Measurements from ENCODE around the gene SLC35C1.

DNA sequence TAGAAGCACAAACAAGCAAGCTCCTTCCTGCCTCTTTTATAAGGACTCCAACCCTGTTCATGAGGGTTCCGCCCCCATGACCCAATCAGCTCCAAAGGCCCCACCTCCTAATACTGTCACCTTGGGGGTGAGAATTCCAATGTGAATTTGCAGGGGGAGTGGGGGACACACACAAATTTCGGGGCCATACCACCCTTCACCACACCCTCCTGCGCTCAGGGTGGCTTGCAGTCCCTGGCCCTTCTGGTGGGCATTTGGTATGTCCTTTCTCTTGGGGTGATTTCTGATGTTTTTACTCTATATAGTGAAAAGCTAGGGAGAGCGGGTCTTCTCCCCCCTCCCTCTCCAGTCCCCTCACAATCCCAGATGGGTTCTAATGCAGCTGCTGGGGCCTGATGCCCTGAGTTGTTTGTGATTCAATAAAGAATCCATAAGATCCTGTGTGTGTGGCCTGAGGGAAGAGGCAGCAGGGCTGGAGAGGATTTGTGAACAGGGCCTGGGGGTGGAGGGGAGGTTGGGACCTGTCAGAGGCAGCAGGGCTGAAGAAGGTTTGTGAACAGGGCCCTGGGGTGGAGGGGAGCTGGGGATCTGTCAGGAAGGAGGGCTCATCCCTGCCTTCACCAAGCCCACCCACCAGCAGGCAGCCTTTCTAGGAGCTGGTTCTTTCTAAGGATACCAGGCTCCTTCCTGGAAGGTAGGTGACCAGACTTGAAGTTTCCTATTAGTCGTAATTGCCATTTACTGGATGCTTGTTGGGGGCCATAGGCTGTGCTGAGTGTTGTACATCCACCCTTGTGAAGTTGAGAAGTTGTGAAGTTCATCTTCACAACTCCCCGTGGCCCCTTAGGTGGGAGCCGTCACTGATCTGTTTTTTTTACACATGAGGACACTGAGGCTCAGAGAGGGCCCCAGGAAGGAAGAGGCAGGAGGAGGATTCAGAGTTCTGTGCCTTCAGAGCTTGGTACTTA lies 7.9 kb downstream of the SLC35C1 start:
- TF ChIP-seq ZNF274 (IDR thresholded peaks at IDR 0.05; ENCODE audit: borderline replicate concordance, low read depth, low read length) (no peak), HDAC2 (IDR thresholded peaks at IDR 0.05) (no peak), RBM34 (IDR thresholded peaks at IDR 0.05; ENCODE audit: borderline replicate concordance, insufficient read depth, low read length) (no peak), PML (IDR thresholded peaks at IDR 0.05; ENCODE audit: low read length) (no peak), SREBF2 (CRISPR knock-in tag; IDR thresholded peaks at IDR 0.05) (no peak)
- TF ChIP-seq, protein P1, sequence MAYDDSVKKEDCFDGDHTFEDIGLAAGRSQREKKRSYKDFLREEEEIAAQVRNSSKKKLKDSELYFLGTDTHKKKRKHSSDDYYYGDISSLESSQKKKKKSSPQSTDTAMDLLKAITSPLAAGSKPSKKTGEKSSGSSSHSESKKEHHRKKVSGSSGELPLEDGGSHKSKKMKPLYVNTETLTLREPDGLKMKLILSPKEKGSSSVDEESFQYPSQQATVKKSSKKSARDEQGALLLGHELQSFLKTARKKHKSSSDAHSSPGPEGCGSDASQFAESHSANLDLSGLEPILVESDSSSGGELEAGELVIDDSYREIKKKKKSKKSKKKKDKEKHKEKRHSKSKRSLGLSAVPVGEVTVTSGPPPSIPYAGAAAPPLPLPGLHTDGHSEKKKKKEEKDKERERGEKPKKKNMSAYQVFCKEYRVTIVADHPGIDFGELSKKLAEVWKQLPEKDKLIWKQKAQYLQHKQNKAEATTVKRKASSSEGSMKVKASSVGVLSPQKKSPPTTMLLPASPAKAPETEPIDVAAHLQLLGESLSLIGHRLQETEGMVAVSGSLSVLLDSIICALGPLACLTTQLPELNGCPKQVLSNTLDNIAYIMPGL (CRISPR knock-in tag; IDR thresholded peaks at IDR 0.05): no peak
- TF ChIP-seq, protein P2, sequence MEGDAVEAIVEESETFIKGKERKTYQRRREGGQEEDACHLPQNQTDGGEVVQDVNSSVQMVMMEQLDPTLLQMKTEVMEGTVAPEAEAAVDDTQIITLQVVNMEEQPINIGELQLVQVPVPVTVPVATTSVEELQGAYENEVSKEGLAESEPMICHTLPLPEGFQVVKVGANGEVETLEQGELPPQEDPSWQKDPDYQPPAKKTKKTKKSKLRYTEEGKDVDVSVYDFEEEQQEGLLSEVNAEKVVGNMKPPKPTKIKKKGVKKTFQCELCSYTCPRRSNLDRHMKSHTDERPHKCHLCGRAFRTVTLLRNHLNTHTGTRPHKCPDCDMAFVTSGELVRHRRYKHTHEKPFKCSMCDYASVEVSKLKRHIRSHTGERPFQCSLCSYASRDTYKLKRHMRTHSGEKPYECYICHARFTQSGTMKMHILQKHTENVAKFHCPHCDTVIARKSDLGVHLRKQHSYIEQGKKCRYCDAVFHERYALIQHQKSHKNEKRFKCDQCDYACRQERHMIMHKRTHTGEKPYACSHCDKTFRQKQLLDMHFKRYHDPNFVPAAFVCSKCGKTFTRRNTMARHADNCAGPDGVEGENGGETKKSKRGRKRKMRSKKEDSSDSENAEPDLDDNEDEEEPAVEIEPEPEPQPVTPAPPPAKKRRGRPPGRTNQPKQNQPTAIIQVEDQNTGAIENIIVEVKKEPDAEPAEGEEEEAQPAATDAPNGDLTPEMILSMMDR (IDR thresholded peaks at IDR 0.05 in 2 of 3, conservative IDR thresholded peaks at IDR 0.05 in 1 of 3; ENCODE audit: insufficient read depth in 2 of 3, low read depth in 1 of 3, low read length in 3 of 3): no peak

Data from K562 (cell line).